ENCODE results near the gene LRFN3.

- TF ChIP-seq CTCF (IDR thresholded peaks at IDR 0.05) (no peak), POLR2A (IDR thresholded peaks at IDR 0.05) (no peak)
Measured at GRCh38 chr19:35890113-35890650, 46.0 kb upstream of the LRFN3 start.

Data from testis (tissue), 2 donors.